IMR-90 (cell line): Measurements from ENCODE around the gene DHX40. TPM values are rescaled to one million over a fixed set of nuclear protein-coding genes. Genes with fewer than 3 reads are reported as not detected.

Experiments used
- ATAC-seq: fragments of 200-7000 bp; cut with Tn5 transposase; 2 replicates; pipeline ENCODE4 v1.9.1; 2020; ENCODE audit warnings: low read depth, mild to moderate bottlenecking, moderate library complexity
- BruUV-seq: library from RNA; stranded (reverse); fragments of 400-500 nt; replicated peaks from 2 replicates; lab custom pipeline; 2021; lab: Mats Ljungman, UMichigan
- CTCF ChIA-PET: fragments of 300-600 bp; formaldehyde crosslinking; extraction: SDS; loops from one replicate; lab custom pipeline; 2021; ENCODE audit warnings: antibody characterized with exemption; lab: Yijun Ruan, JAX
- POLR2A ChIA-PET: fragments of 300-600 bp; sonication (Branson Sonifier 250); formaldehyde crosslinking; loops from one replicate; lab custom pipeline; 2022; ENCODE audit warnings: antibody characterized with exemption; ENCODE audit not compliant: unreplicated experiment; lab: Charles Lee
- DNase-seq: peaks from one replicate; pipeline ENCODE4 v3.0.0; 2013
- H2AFZ ChIP-seq: replicated peaks from 2 replicates; pipeline ENCODE3; 2013; ENCODE audit warnings: low read length, mild to moderate bottlenecking; ENCODE audit not compliant: poor library complexity
- H2AK5ac ChIP-seq: 2 replicates; pipeline ENCODE4 v1.6.1; 2013; ENCODE audit warnings: low read depth, low read length, inconsistent platforms
- H2AK9ac ChIP-seq: replicated peaks from 2 replicates; pipeline ENCODE3; 2013; ENCODE audit warnings: mild to moderate bottlenecking, low read depth, low read length, moderate library complexity; ENCODE audit not compliant: poor library complexity
- H2BK120ac ChIP-seq: 2 replicates; pipeline ENCODE4 v1.6.1; 2013; ENCODE audit warnings: low read depth, low read length, inconsistent platforms
- H2BK15ac ChIP-seq: 3 replicates; pipeline ENCODE4 v1.6.1; 2013; ENCODE audit warnings: low read depth, low read length, inconsistent platforms
- H2BK20ac ChIP-seq: 2 replicates; pipeline ENCODE4 v1.6.1; 2013; ENCODE audit warnings: low read depth, mild to moderate bottlenecking, inconsistent platforms, low read length, moderate library complexity
- H2BK5ac ChIP-seq: 2 replicates; pipeline ENCODE4 v1.6.1; 2013; ENCODE audit warnings: mild to moderate bottlenecking, low read depth, low read length, inconsistent platforms; ENCODE audit not compliant: poor library complexity, severe bottlenecking
- H3K14ac ChIP-seq: replicated peaks from 2 replicates; pipeline ENCODE4 v1.6.1; 2013; ENCODE audit warnings: low read depth, low read length, inconsistent platforms
- H3K18ac ChIP-seq: 2 replicates; pipeline ENCODE4 v1.6.1; 2013; ENCODE audit warnings: low read depth, low read length, control low read depth
- H3K23ac ChIP-seq: 2 replicates; pipeline ENCODE4 v1.6.1; 2013; ENCODE audit warnings: low read depth, low read length, inconsistent platforms
- H3K27ac ChIP-seq: 2 replicates; pipeline ENCODE4 v1.5.1; 2013; ENCODE audit warnings: mild to moderate bottlenecking, control low read depth, low read length; ENCODE audit not compliant: insufficient read depth
- H3K27me3 ChIP-seq: 2 replicates; pipeline ENCODE4 v1.6.1; 2013; ENCODE audit warnings: low read length; ENCODE audit not compliant: control insufficient read depth, insufficient read depth
- H3K36me3 ChIP-seq: 2 replicates; pipeline ENCODE4 v1.6.1; 2013; ENCODE audit warnings: low read length, mixed read lengths; ENCODE audit not compliant: control insufficient read depth, insufficient read depth
- H3K4ac ChIP-seq: 2 replicates; pipeline ENCODE4 v1.6.1; 2013; ENCODE audit warnings: low read depth, low read length, inconsistent platforms
- H3K4me1 ChIP-seq: 2 replicates; pipeline ENCODE4 v1.6.1; 2013; ENCODE audit warnings: low read length, mixed read lengths; ENCODE audit not compliant: control insufficient read depth, insufficient read depth
- H3K4me2 ChIP-seq: 2 replicates; pipeline ENCODE4 v1.6.1; 2013; ENCODE audit warnings: low read depth, mild to moderate bottlenecking, control low read depth, low read length, moderate library complexity
- H3K4me3 ChIP-seq: 2 replicates; pipeline ENCODE4 v1.5.1; 2013; ENCODE audit warnings: low read depth, mild to moderate bottlenecking, control low read depth, low read length, moderate library complexity; ENCODE audit not compliant: insufficient read depth
- H3K56ac ChIP-seq: 2 replicates; pipeline ENCODE4 v1.6.1; 2013; ENCODE audit warnings: low read length, inconsistent platforms; ENCODE audit not compliant: insufficient read depth; ENCODE audit errors: extremely low read depth
- H3K79me1 ChIP-seq, 2 experiments: 2 replicates each; pipeline ENCODE4 v1.6.1; 2013; ENCODE audit warnings: low read length in 2 of 2, inconsistent platforms in 1 of 2, low read depth in 1 of 2
- H3K9ac ChIP-seq: 2 replicates; pipeline ENCODE4 v1.6.1; 2013; ENCODE audit warnings: low read depth, low read length, control low read depth
- H3K9me1 ChIP-seq: 2 replicates; pipeline ENCODE4 v1.6.1; 2013; ENCODE audit warnings: low read length, inconsistent platforms; ENCODE audit not compliant: insufficient read depth
- H3K9me3 ChIP-seq: 2 replicates; pipeline ENCODE4 v1.6.1; 2013; ENCODE audit warnings: low read length; ENCODE audit not compliant: control insufficient read depth, insufficient read depth
- H4K20me1 ChIP-seq: 2 replicates; pipeline ENCODE4 v1.6.1; 2013; ENCODE audit warnings: low read length, inconsistent platforms; ENCODE audit not compliant: insufficient read depth
- H4K5ac ChIP-seq: 2 replicates; pipeline ENCODE4 v1.6.1; 2013; ENCODE audit warnings: mild to moderate bottlenecking, low read depth, low read length, control low read depth
- H4K8ac ChIP-seq, 2 experiments: 2 replicates each; pipeline ENCODE4 v1.6.1; 2013; ENCODE audit warnings: low read depth in 2 of 2, low read length in 2 of 2, control low read depth in 1 of 2, inconsistent platforms in 1 of 2
- H4K91ac ChIP-seq: 2 replicates; pipeline ENCODE4 v1.6.1; 2013; ENCODE audit warnings: low read depth, low read length, inconsistent platforms; ENCODE audit not compliant: insufficient read depth
- BHLHE40 ChIP-seq: fragments of 150-350 bp; IDR thresholded peaks from 2 replicates; pipeline ENCODE4 v1.6.1; 2016; ENCODE audit warnings: mild to moderate bottlenecking, low read depth, low read length
- CHD1 ChIP-seq: IDR thresholded peaks from 2 replicates; pipeline ENCODE4 v1.6.1; 2012; ENCODE audit warnings: low read depth, low read length, improper control_type of control experiment
- FOS ChIP-seq: fragments of 150-350 bp; IDR thresholded peaks from 2 replicates; pipeline ENCODE4 v1.6.1; 2016; ENCODE audit warnings: low read depth, low read length
- MAFK ChIP-seq: IDR thresholded peaks from 2 replicates; pipeline ENCODE4 v1.6.1; 2012; ENCODE audit warnings: low read depth, low read length, improper control_type of control experiment
- MAZ ChIP-seq: IDR thresholded peaks from 2 replicates; pipeline ENCODE4 v1.6.1; 2012; ENCODE audit warnings: low read depth, mild to moderate bottlenecking, low read length, improper control_type of control experiment, moderate library complexity, borderline replicate concordance
- MXI1 ChIP-seq: IDR thresholded peaks from 2 replicates; pipeline ENCODE4 v1.6.1; 2012; ENCODE audit warnings: low read depth, mild to moderate bottlenecking, low read length, moderate library complexity, borderline replicate concordance
- POLR2A ChIP-seq: IDR thresholded peaks from 2 replicates; pipeline ENCODE4 v1.6.1; 2012; ENCODE audit warnings: mild to moderate bottlenecking, low read depth, low read length
- RAD21 ChIP-seq: IDR thresholded peaks from 2 replicates; pipeline ENCODE4 v1.6.1; 2012; ENCODE audit warnings: low read length, improper control_type of control experiment
- RCOR1 ChIP-seq: IDR thresholded peaks from 2 replicates; pipeline ENCODE4 v1.6.1; 2012; ENCODE audit warnings: mild to moderate bottlenecking, low read length, improper control_type of control experiment; ENCODE audit not compliant: insufficient replicate concordance
- RFX5 ChIP-seq: IDR thresholded peaks from 2 replicates; pipeline ENCODE4 v1.8.0; 2012; ENCODE audit warnings: low read depth, mild to moderate bottlenecking, low read length, moderate library complexity
- WGBS, 2 experiments: methylation state at CpG; one replicate each; pipeline versions ENCODE4 v1.1.5 to v1.1.7; 2013; ENCODE audit warnings: missing lambda C conversion rate in 2 of 2; ENCODE audit not compliant: insufficient read length in 1 of 2; ENCODE audit errors: extremely low coverage in 2 of 2; 5-methylcytosine and 5-hydroxymethylcytosine counted together
- dilution Hi-C: fragments of 300-500 bp; cut with HindIII; formaldehyde crosslinking; loops from one replicate; pipeline ENCODE4 v1.14.3; 2018; ENCODE audit warnings: low sequenced_read_pairs; ENCODE audit not compliant: unreplicated experiment
- in situ Hi-C: fragments of 300-500 bp; cut with MboI; formaldehyde crosslinking; loops from 3 replicates; pipeline ENCODE4 v1.14.3; 2019; ENCODE audit warnings: low sequenced_read_pairs, inconsistent platforms, mixed read lengths
- intact Hi-C: fragments of 100-400 bp; cut with micrococcal nuclease; formaldehyde crosslinking; loops from 2 replicates; pipeline ENCODE4 v1.10.0; 2022
- polyA plus RNA-seq, 3 experiments: library from polyadenylated mRNA; depleted of rRNA; stranded (reverse); fragments of >200 nt; gene quantifications; 2 replicates each; pipeline ENCODE4 v1.2.3, GENCODE V29; 2012; ENCODE audit warnings: low replicate concordance in 1 of 3
- total RNA-seq: library from RNA; depleted of rRNA; stranded (reverse); fragments of >200 nt; gene quantifications from 2 replicates; pipeline ENCODE4 v1.2.3, GENCODE V29; 2012
- TF ChIP-seq, protein P1 (sequence below): conservative IDR thresholded peaks from 2 replicates; pipeline ENCODE4 v1.5.1; 2012; ENCODE audit warnings: mild to moderate bottlenecking, low read depth, low read length, improper control_type of control experiment
- TF ChIP-seq, protein P2 (sequence below): fragments of 150-350 bp; IDR thresholded peaks from 2 replicates; pipeline ENCODE4 v1.6.1; 2017; ENCODE audit warnings: mild to moderate bottlenecking, antibody characterized with exemption, low read length, low read depth

The DHX40 gene
- total and polyA plus RNA-seq, 2 of the 4 experiments (the other 2 are of a cell fraction) = 17.4 to 44.4 TPM

DNA sequence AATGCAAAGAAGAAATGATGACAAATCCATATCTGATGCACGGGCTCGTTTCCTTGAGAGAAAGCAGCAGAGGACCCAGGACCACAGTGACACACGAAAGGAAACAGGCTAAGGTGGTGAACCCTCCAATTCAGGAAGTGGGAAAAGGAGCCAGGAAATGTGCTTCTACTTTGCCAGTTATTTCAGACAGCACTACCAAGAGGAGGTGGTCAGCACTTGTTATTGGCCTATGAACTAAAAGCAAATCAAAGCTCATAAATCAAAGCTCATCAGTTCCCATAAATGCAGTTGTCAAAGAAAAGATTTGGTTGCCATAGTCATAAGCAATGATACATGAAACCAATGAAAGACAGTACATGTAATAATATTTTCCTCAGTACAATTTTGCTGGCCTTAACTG is 41.7 kb downstream of the DHX40 start:
- Histone ChIP-seq H3K4me3 (no peak overlapping the region), H2BK15ac (no peak overlapping the region), H4K5ac (no peak overlapping the region), H2BK20ac (no peak overlapping the region), H2BK5ac (no peak overlapping the region), H3K14ac (no peak overlapping the region), H2AK9ac (no peak overlapping the region), H3K18ac (no peak overlapping the region), H3K9me3 (no peaks in the 10 kb centered on the region), H3K9me1 (peaks cover 4% of the 10 kb centered on the region), H2BK120ac (no peak overlapping the region), H3K4ac (no peak overlapping the region), H3K23ac (no peak overlapping the region), H4K8ac (no peak overlapping the region), H3K56ac (no peak overlapping the region), H3K9ac (no peak overlapping the region), H2AK5ac (no peak overlapping the region), H2AFZ (no peak overlapping the region), H3K4me2 (no peak overlapping the region), H3K79me1 (no peaks in the 10 kb centered on the region; a peak in 2 of 4 replicates), H3K27ac (no peak overlapping the region), H4K20me1 (no peaks in the 10 kb centered on the region), H4K91ac (no peak overlapping the region), H3K36me3 (peaks cover 21% of the 10 kb centered on the region), H3K4me1 (no peaks in the 10 kb centered on the region), H3K27me3 (no peaks in the 10 kb centered on the region)
- ChIA-PET CTCF (interaction anchor here (0.7 to 1.7 kb wide), 3 partner anchors 10 to 89 kb away, joined by 3 to 4 read pairs (median 3); no protein-coding TSS in a partner anchor), POLR2A (no interaction called here)
- ATAC-seq = no peak
- no peak for TF ChIP-seq POLR2A
- no peak for TF ChIP-seq BHLHE40
- no peak for TF ChIP-seq MAFK
- TF ChIP-seq RFX5 = no peak
- no peak for TF ChIP-seq MXI1
- no peak for TF ChIP-seq RCOR1
- TF ChIP-seq RAD21 = no peak
- TF ChIP-seq, protein P1, sequence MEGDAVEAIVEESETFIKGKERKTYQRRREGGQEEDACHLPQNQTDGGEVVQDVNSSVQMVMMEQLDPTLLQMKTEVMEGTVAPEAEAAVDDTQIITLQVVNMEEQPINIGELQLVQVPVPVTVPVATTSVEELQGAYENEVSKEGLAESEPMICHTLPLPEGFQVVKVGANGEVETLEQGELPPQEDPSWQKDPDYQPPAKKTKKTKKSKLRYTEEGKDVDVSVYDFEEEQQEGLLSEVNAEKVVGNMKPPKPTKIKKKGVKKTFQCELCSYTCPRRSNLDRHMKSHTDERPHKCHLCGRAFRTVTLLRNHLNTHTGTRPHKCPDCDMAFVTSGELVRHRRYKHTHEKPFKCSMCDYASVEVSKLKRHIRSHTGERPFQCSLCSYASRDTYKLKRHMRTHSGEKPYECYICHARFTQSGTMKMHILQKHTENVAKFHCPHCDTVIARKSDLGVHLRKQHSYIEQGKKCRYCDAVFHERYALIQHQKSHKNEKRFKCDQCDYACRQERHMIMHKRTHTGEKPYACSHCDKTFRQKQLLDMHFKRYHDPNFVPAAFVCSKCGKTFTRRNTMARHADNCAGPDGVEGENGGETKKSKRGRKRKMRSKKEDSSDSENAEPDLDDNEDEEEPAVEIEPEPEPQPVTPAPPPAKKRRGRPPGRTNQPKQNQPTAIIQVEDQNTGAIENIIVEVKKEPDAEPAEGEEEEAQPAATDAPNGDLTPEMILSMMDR = no peak
- TF ChIP-seq CHD1 = no peak
- no peak for TF ChIP-seq FOS
- TF ChIP-seq, protein P2, sequence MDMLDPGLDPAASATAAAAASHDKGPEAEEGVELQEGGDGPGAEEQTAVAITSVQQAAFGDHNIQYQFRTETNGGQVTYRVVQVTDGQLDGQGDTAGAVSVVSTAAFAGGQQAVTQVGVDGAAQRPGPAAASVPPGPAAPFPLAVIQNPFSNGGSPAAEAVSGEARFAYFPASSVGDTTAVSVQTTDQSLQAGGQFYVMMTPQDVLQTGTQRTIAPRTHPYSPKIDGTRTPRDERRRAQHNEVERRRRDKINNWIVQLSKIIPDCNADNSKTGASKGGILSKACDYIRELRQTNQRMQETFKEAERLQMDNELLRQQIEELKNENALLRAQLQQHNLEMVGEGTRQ = no peak
- TF ChIP-seq MAZ = no peak
- dilution Hi-C loops (no loop called here), intact Hi-C loops (no loop called here), in situ Hi-C loops (no loop called here)
- no TSS peak for BruUV-seq
- 89% methylated on average over 3 of the region's 3 CpGs; no CpG with 5 or more reads in 1 of the 2 experiments for WGBS, 2 experiments
- no peak for DNase-seq
